ENCODE measurements around the gene NEK7.

GRCh38 chr1:198232378-198232777 is 75.6 kb downstream of the NEK7 start:
- TF ChIP-seq, protein P1, sequence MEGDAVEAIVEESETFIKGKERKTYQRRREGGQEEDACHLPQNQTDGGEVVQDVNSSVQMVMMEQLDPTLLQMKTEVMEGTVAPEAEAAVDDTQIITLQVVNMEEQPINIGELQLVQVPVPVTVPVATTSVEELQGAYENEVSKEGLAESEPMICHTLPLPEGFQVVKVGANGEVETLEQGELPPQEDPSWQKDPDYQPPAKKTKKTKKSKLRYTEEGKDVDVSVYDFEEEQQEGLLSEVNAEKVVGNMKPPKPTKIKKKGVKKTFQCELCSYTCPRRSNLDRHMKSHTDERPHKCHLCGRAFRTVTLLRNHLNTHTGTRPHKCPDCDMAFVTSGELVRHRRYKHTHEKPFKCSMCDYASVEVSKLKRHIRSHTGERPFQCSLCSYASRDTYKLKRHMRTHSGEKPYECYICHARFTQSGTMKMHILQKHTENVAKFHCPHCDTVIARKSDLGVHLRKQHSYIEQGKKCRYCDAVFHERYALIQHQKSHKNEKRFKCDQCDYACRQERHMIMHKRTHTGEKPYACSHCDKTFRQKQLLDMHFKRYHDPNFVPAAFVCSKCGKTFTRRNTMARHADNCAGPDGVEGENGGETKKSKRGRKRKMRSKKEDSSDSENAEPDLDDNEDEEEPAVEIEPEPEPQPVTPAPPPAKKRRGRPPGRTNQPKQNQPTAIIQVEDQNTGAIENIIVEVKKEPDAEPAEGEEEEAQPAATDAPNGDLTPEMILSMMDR (conservative IDR thresholded peaks at IDR 0.05; ENCODE audit: low read depth, low read length), result no peak
- TF ChIP-seq MAFK (IDR thresholded peaks at IDR 0.05; ENCODE audit: low read depth, low read length) (no peak), POLR2A (IDR thresholded peaks at IDR 0.05; ENCODE audit: low read depth, low read length) (no peak)
